Medulla oblongata (tissue), 1 donor: ENCODE results near the gene OR10S1.
"Not testable (repeated sequence)": the region's sequence is repeated elsewhere in the genome, so short reads cannot be mapped to it uniquely, and the experiment has no call there.

Source experiments
- DNase-seq: peaks from one replicate; pipeline ENCODE4 v3.0.0-alpha.2; 2015; ENCODE audit errors: extremely low spot score

OR10S1 gene, protein sequence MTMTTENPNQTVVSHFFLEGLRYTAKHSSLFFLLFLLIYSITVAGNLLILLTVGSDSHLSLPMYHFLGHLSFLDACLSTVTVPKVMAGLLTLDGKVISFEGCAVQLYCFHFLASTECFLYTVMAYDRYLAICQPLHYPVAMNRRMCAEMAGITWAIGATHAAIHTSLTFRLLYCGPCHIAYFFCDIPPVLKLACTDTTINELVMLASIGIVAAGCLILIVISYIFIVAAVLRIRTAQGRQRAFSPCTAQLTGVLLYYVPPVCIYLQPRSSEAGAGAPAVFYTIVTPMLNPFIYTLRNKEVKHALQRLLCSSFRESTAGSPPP

DNA sequence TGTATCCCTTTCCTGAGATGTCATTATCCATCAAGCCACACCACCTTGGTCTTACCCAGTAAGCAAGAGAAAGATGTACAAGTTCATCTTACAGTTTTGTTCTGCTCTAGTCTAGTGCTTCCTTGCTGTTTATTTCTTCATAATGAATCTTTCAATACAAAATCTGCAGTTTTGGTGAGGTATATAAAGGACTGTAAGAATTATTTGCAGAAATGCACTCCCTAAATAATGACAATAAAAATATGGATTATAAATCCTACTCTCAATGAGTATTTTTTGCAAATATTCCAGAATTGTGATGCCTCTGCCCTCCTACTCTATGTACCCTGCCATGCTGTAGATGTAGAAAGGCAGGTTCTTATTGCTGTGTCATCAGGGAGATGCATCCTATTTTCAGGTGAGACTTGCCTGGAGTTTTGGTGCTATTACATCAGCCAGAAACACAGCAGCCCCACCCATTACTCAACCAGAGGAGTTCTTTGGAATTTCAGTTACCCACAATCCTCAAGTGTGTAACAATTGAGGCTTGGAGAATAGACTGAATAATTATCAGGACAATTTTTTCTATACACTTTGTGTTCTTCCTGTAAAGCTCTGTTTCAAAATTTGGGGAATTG, at the start of gene OR10S1:
Gene OR10S1 (minus strand): TSS at position 51 of the 617 bp plus-strand sequence. CDS start 117 bp downstream, outside the sequence.
- DNase-seq, result no peak

GRCh38 chr11:124026498-124026897, 48.9 kb upstream of the OR10S1 start, which contains the start of gene OR10G8:
TSS of gene OR10G8 (plus strand) at chr11:124026798. CDS start at chr11:124029623, 2,825 bp downstream.
- no peak for DNase-seq

DNA sequence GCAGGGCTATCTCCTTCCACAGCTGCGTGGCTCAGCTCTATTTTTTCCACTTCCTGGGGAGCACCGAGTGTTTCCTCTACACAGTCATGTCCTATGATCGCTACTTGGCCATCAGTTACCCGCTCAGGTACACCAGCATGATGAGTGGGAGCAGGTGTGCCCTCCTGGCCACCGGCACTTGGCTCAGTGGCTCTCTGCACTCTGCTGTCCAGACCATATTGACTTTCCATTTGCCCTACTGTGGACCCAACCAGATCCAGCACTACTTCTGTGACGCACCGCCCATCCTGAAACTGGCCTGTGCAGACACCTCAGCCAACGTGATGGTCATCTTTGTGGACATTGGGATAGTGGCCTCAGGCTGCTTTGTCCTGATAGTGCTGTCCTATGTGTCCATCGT, 38.3 kb upstream of the OR10S1 start:
- not testable (repeated sequence) for DNase-seq

- DNase-seq, result no peak
Observed at GRCh38 chr11:124012697-124013096, 35.1 kb upstream of the OR10S1 start, which contains the start of gene OR10G4. TSS of gene OR10G4 (plus strand) at chr11:124012997. CDS start at chr11:124015575, 2,578 bp downstream.

DNA sequence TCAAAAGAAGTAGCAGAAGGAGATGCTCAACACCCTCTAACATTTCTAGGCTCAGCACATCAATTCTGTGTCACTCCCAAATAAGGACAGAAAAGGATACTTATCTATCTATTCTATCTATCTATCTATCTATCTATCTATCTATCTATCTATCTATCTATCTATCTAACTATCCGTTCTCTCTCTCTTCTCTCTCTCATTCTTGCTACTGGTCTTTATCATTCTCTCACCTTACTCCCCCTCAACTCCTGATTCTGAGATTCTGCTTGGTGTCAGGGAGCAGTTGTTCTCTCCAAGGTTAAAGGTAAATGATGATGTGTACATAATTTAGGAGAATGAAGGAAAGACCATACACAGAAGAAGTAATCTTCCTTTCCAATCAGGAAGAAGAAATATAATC, 17.5 kb upstream of the OR10S1 start, which contains the start of gene OR10G6:
Gene OR10G6 (minus strand): TSS at position 43 of the 400 bp plus-strand sequence. CDS start 0 bp downstream, at position 43.
- no peak for DNase-seq

GRCh38 chr11:123979311-123979710, 1.7 kb upstream of the OR10S1 start:
- no peak for DNase-seq

DNA sequence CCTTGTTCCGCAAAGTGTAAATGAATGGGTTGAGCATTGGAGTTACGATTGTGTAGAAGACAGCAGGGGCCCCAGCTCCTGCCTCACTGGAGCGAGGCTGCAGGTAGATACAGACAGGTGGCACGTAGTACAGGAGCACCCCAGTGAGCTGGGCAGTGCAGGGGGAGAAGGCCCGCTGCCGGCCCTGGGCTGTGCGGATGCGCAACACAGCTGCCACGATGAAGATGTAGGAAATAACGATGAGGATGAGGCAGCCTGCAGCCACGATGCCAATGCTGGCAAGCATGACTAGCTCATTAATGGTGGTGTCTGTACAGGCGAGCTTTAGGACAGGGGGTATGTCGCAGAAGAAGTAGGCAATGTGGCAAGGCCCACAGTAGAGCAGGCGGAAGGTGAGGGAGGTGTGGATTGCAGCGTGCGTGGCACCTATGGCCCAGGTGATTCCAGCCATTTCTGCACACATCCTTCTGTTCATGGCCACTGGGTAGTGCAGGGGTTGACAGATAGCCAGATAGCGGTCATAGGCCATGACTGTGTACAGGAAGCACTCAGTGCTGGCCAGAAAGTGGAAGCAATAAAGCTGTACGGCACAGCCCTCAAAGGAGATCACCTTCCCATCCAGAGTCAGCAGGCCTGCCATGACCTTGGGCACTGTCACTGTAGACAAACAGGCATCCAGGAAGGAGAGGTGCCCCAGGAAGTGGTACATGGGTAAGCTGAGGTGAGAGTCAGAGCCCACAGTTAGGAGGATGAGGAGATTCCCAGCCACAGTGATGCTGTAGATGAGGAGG, 616 bp downstream of the OR10S1 start:
- no peak for DNase-seq

DNA sequence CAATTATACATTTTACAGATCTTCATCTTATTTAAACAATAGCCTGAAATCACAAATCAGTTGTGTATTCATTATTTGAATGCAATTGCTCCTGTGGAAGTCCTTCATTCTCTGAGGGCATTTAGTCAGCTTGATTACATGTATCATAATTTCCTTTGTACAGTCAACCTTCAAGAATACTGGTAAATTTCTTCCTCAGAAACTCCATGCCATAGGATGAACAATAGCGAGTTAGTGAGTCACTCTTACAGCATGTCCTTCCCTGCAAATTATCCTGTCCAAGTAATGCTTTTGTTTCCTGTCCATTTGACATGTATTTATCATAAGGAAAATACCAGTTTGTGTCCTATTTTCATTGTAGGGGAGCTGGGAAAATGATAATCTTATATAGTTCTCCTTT, 3.8 kb downstream of the OR10S1 start:
- DNase-seq, result no peak

DNA sequence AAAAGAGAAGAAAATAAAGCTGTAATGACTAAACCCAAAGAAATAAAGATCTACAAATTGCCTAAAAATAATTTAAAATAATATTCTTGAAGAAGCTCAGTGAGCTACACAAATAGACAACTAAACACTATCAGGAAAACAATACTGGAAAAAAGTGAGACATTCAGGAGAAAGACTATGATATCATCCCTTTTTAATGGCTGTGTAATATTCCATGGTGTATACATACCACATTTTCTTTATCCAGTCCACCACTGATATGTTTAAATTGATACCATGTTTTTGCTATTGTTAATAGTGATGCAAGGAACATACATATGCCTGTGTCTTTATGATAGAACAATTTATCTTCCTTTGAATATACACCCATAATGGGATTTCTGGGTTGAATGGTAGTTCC, 20.8 kb downstream of the OR10S1 start:
- no peak for DNase-seq

DNA sequence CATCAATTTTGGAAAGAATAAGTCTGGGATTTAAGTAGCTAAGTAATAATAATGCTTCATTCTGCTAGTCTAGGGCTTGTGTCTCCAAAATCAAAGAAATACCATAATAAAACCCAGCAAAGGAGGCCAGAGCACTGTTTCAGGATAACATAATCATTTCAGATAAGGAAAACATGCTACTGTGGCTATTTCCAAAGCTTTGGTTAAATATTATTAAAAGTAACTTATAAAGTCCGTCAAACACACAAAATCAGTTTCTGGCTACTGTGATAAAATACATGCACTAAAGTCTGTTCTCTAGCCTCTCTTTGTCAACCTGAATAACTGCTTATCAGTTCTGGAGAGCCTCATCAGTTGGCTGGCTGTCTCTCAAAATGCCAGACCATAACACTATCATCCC, 32.4 kb downstream of the OR10S1 start:
- no peak for DNase-seq

DNA sequence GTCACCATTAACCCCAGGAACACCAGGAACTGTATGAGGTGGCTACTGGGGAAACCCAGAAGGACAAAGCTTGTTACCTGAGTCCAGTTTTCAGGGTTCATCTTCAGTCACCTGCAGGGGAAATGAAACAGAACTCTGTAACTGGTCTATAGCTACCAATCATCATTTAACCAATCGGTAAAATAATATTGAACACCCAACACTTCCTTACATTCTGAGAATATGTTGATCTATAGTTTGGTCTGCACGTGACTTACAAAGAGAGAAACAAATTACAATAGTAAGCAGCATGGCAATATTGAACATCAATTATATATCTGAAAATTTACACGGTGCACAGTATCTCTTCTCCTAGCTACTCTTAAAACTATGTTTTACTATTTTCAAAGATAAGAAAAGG, 33.8 kb downstream of the OR10S1 start, which contains the start of gene OR6T1:
Gene OR6T1 (minus strand): TSS at position 101 of the 400 bp plus-strand sequence. CDS start 0 bp downstream, at position 101.
- no peak for DNase-seq

DNA sequence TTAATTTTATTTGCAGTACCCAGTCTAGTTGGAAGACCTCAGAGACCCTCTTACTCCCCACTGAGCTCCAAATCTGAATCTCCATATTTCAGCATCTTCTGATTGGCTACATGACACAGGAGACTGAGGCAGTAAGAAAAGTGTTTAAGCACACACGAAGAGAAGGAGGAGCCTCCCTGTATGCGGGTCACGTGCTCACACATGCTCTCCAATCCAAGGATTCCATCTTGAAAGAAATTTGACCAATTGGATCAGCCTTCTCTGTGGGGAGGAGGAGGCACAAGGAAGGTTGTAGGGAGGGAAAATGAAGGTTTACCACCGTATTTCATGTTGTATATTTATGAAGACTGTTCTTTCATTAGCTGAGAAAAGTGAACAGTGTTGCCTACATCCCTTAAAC, 35.2 kb downstream of the OR10S1 start:
- DNase-seq, result no peak

DNA sequence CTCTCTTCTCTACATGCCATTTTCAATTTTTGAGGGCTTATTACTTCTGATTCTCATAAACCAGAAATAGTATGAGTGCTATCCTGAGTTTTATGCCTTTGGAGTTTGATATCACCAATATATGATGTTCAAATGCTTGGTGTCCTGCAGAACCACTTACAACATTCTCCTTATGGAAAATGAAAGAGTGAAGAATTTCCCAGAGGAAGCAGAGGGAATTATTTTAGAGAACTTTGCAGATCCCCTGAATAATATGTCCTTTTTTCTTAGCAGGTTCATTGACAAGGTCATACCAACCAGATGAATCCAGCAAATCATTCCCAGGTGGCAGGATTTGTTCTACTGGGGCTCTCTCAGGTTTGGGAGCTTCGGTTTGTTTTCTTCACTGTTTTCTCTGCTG, 38.3 kb downstream of the OR10S1 start, which contains the start of gene OR4D5:
Gene OR4D5 (plus strand): TSS at position 301 of the 400 bp plus-strand sequence. CDS start 0 bp downstream, at position 301.
- DNase-seq, result no peak
